ENCODE results near the gene AFMID. TPM values are rescaled to one million over a fixed set of nuclear protein-coding genes. Genes with fewer than 3 reads are reported as not detected.

AFMID gene
- total RNA-seq, 1 experiment from 2014 or later = 22.2 TPM

- Mint-ChIP-seq H3K27me3 (ENCODE audit: insufficient read depth, unreplicated experiment) (no peaks in the 10 kb centered on the region), H3K27ac (ENCODE audit: low read depth, unreplicated experiment) (no peak overlapping the region), H3K4me3 (ENCODE audit: unreplicated experiment) (no peak overlapping the region), H3K4me1 (ENCODE audit: insufficient read depth, unreplicated experiment) (peaks cover 15% of the 10 kb centered on the region), H3K9me3 (ENCODE audit: unreplicated experiment) (no peaks in the 10 kb centered on the region), H3K36me3 (ENCODE audit: insufficient read depth, unreplicated experiment) (peaks cover 16% of the 10 kb centered on the region)
- no peak for TF ChIP-seq CTCF (IDR thresholded peaks at IDR 0.05; ENCODE audit: unreplicated experiment)
- DNase-seq (ENCODE audit: unreplicated experiment) = no peak
- CTCF ChIA-PET = interaction anchor here (1.0 kb wide), 1 partner anchor 166 kb away, joined by 3 read pairs; no protein-coding TSS in a partner anchor
- BruUV-seq (replicated peaks) = no TSS peak
- POLR2A ChIA-PET = no interaction called here
- intact Hi-C loops (cut with micrococcal nuclease) = no loop called here
Observed at GRCh38 chr17:78184351-78184750, 2.8 kb upstream of the AFMID start.

- Mint-ChIP-seq H3K4me3 (ENCODE audit: unreplicated experiment) (no peak overlapping the region), H3K4me1 (ENCODE audit: insufficient read depth, unreplicated experiment) (peaks cover 12% of the 10 kb centered on the region), H3K27me3 (ENCODE audit: insufficient read depth, unreplicated experiment) (no peaks in the 10 kb centered on the region), H3K27ac (ENCODE audit: low read depth, unreplicated experiment) (no peak overlapping the region), H3K36me3 (ENCODE audit: insufficient read depth, unreplicated experiment) (peaks cover 21% of the 10 kb centered on the region), H3K9me3 (ENCODE audit: unreplicated experiment) (no peaks in the 10 kb centered on the region)
- BruUV-seq (replicated peaks) = no TSS peak
- POLR2A ChIA-PET = no interaction called here
- TF ChIP-seq CTCF (IDR thresholded peaks at IDR 0.05; ENCODE audit: unreplicated experiment) = no peak
- no peak for DNase-seq (ENCODE audit: unreplicated experiment)
- intact Hi-C loops (cut with micrococcal nuclease) = no loop called here
- CTCF ChIA-PET = interaction anchor here (1.0 kb wide), 1 partner anchor 167 kb away, joined by 3 read pairs; no protein-coding TSS in a partner anchor
Observed at GRCh38 chr17:78184868-78185267, 2.3 kb upstream of the AFMID start.

- Mint-ChIP-seq H3K27ac (ENCODE audit: low read depth, unreplicated experiment) (no peak overlapping the region), H3K4me1 (ENCODE audit: insufficient read depth, unreplicated experiment) (peaks cover 12% of the 10 kb centered on the region), H3K4me3 (ENCODE audit: unreplicated experiment) (peak overlapping the region; percentile 95), H3K27me3 (ENCODE audit: insufficient read depth, unreplicated experiment) (no peaks in the 10 kb centered on the region), H3K36me3 (ENCODE audit: insufficient read depth, unreplicated experiment) (peaks cover 31% of the 10 kb centered on the region), H3K9me3 (ENCODE audit: unreplicated experiment) (no peaks in the 10 kb centered on the region)
- intact Hi-C loops (cut with micrococcal nuclease) = no loop called here
- peak; percentile 35 for DNase-seq (ENCODE audit: unreplicated experiment)
- BruUV-seq (replicated peaks) = no TSS peak
- no peak for TF ChIP-seq CTCF (IDR thresholded peaks at IDR 0.05; ENCODE audit: unreplicated experiment)
- ChIA-PET CTCF (interaction anchor here (0.6 to 1.5 kb wide), 11 partner anchors 9 to 90 kb away, joined by 3 to 8 read pairs (median 4); no protein-coding TSS in a partner anchor), POLR2A (interaction anchor here (0.7 to 1.2 kb wide), 5 partner anchors 10 to 58 kb away, joined by 3 to 4 read pairs (median 3); no protein-coding TSS in a partner anchor)
Observed at GRCh38 chr17:78185981-78186691, 1.0 kb upstream of the AFMID start.

DNA sequence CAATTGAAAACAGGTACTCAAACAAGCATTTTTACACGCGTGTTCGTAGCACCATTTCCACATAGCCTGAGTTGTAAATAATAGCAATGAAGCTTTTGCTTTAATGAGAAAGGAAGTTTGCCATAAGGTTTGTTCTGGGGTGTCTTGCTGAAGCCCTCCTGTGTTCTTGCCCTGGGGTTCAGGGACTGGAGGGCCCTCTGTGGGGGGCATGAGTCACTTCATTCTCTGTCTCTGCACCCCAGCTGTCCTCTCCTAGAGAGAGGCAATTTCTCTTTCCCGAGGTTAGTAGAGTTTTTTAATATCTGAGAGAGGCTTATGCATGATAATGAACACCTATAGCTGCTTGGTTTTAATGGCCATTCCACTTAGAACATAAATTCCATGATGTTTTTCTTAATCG lies 9.6 kb downstream of the AFMID start:
- Mint-ChIP-seq H3K36me3 (ENCODE audit: insufficient read depth, unreplicated experiment) (peaks cover 54% of the 10 kb centered on the region), H3K9me3 (ENCODE audit: unreplicated experiment) (no peaks in the 10 kb centered on the region), H3K27ac (ENCODE audit: low read depth, unreplicated experiment) (peak overlapping the region; percentile 49), H3K4me1 (ENCODE audit: insufficient read depth, unreplicated experiment) (peaks cover 5% of the 10 kb centered on the region), H3K4me3 (ENCODE audit: unreplicated experiment) (no peak overlapping the region), H3K27me3 (ENCODE audit: insufficient read depth, unreplicated experiment) (no peaks in the 10 kb centered on the region)
- TF ChIP-seq CTCF (IDR thresholded peaks at IDR 0.05; ENCODE audit: unreplicated experiment) = no peak
- no peak for DNase-seq (ENCODE audit: unreplicated experiment)
- ChIA-PET POLR2A (no interaction called here), CTCF (no interaction called here)
- no TSS peak for BruUV-seq (replicated peaks)
- intact Hi-C loops (cut with micrococcal nuclease) = no loop called here
